ENCODE measurements around the gene EWSR1. TPM values are rescaled to one million over a fixed set of nuclear protein-coding genes. Genes with fewer than 3 reads are reported as not detected.

EWSR1 gene
- polyA plus RNA-seq, 1 donor from 2014 or later, result 277 TPM

DNA sequence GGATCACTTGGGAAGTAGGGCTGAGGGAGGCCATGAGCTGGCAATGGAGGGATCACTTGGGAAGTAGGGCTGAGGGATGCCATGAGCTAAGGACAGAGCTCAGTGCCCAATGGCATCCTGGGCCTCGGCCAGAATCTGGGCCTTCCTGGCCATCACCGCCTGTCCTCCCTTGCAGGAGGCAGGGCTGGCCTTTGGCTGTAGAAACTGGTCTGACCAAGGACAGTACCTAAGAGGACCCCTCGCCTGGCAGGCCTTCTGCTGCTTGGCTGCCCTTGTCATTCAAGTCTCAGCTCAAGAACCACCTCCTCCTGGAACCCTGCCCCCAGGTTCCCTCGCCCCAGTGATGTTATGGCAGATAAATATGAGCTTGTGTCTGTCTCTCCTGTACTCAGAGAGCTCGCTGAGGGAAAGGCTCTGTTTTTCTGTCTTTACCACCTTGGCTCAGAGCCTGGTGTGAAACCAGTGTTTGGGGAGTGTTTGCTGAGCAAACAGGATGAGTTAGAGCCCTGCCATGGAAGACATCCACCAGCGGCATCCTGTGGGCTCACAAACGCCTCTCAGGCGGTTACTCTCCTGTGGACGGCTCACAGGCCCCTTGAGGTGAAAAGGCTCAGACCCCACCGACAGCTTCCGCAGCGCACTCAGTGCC is 66.8 kb downstream of the EWSR1 start:
- Histone ChIP-seq H3K4me3 (ENCODE audit: low read length) (no peak overlapping the region), H3K9ac (ENCODE audit: low read length) (no peak overlapping the region), H3K27me3 (ENCODE audit: insufficient read depth, low read depth, low read length) (no peaks in the 10 kb centered on the region), H3K4me2 (ENCODE audit: low read length) (no peak overlapping the region), H2AFZ (ENCODE audit: low read depth, low read length) (no peak overlapping the region), H3K27ac (ENCODE audit: low read length) (no peak overlapping the region), H3K9me2 (ENCODE audit: insufficient read depth, low read length) (no peaks in the 10 kb centered on the region), H4K20me1 (ENCODE audit: insufficient read depth) (no peaks in the 10 kb centered on the region), H3K9me3 (ENCODE audit: low read length) (no peaks in the 10 kb centered on the region), H3K79me2 (replicated peaks; ENCODE audit: insufficient read depth, low read length) (no peaks in the 10 kb centered on the region), H3K36me3 (ENCODE audit: insufficient read depth, low read length) (no peaks in the 10 kb centered on the region), H3F3A (ENCODE audit: insufficient read depth, low read length, poor library complexity, severe bottlenecking) (no peaks in the 10 kb centered on the region)
- TF ChIP-seq MXI1 (conservative IDR thresholded peaks at IDR 0.05; ENCODE audit: poor library complexity, severe bottlenecking) (no peak), EZH2 (IDR thresholded peaks at IDR 0.05; ENCODE audit: borderline replicate concordance, insufficient read depth, low read length, poor library complexity, severe bottlenecking) (no peak), SMC3 (conservative IDR thresholded peaks at IDR 0.05; ENCODE audit: poor library complexity) (no peak), EP300 (conservative IDR thresholded peaks at IDR 0.05; ENCODE audit: poor library complexity, severe bottlenecking) (no peak), POLR2AphosphoS5 (IDR thresholded peaks at IDR 0.05) (no peak), RAD21 (conservative IDR thresholded peaks at IDR 0.05) (no peak), TAF1 (IDR thresholded peaks at IDR 0.05; ENCODE audit: low read depth) (no peak)
- TF ChIP-seq, protein P1, sequence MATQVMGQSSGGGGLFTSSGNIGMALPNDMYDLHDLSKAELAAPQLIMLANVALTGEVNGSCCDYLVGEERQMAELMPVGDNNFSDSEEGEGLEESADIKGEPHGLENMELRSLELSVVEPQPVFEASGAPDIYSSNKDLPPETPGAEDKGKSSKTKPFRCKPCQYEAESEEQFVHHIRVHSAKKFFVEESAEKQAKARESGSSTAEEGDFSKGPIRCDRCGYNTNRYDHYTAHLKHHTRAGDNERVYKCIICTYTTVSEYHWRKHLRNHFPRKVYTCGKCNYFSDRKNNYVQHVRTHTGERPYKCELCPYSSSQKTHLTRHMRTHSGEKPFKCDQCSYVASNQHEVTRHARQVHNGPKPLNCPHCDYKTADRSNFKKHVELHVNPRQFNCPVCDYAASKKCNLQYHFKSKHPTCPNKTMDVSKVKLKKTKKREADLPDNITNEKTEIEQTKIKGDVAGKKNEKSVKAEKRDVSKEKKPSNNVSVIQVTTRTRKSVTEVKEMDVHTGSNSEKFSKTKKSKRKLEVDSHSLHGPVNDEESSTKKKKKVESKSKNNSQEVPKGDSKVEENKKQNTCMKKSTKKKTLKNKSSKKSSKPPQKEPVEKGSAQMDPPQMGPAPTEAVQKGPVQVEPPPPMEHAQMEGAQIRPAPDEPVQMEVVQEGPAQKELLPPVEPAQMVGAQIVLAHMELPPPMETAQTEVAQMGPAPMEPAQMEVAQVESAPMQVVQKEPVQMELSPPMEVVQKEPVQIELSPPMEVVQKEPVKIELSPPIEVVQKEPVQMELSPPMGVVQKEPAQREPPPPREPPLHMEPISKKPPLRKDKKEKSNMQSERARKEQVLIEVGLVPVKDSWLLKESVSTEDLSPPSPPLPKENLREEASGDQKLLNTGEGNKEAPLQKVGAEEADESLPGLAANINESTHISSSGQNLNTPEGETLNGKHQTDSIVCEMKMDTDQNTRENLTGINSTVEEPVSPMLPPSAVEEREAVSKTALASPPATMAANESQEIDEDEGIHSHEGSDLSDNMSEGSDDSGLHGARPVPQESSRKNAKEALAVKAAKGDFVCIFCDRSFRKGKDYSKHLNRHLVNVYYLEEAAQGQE (IDR thresholded peaks at IDR 0.05; ENCODE audit: borderline replicate concordance), result no peak
- TF ChIP-seq, protein P2, sequence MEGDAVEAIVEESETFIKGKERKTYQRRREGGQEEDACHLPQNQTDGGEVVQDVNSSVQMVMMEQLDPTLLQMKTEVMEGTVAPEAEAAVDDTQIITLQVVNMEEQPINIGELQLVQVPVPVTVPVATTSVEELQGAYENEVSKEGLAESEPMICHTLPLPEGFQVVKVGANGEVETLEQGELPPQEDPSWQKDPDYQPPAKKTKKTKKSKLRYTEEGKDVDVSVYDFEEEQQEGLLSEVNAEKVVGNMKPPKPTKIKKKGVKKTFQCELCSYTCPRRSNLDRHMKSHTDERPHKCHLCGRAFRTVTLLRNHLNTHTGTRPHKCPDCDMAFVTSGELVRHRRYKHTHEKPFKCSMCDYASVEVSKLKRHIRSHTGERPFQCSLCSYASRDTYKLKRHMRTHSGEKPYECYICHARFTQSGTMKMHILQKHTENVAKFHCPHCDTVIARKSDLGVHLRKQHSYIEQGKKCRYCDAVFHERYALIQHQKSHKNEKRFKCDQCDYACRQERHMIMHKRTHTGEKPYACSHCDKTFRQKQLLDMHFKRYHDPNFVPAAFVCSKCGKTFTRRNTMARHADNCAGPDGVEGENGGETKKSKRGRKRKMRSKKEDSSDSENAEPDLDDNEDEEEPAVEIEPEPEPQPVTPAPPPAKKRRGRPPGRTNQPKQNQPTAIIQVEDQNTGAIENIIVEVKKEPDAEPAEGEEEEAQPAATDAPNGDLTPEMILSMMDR (IDR thresholded peaks at IDR 0.05; ENCODE audit: poor library complexity, severe bottlenecking), result no peak

DNA sequence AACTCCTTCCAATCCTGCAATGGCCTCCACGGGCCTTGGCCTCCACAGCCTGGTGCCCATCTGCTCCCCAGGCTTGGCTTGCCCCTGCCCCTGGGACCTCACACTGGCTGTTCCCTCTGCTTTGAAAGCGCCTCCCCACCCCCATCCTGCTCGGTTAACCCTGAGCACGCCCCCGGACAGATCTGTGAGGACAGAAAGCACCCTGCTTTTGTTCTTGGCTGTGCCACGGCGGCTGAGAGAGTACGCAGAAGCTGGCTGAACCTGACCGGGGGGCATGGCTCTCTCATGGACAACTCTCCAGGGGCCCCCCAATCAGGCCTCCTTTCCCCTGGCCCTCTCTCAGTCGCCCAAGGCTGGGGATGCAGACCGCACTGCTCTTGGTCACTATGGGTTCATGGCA is 67.6 kb downstream of the EWSR1 start:
- Histone ChIP-seq H3K9me3 (ENCODE audit: low read length) (no peaks in the 10 kb centered on the region), H3K27ac (ENCODE audit: low read length) (no peak overlapping the region), H3K4me2 (ENCODE audit: low read length) (no peak overlapping the region), H3K4me3 (ENCODE audit: low read length) (no peak overlapping the region), H2AFZ (ENCODE audit: low read depth, low read length) (no peak overlapping the region), H3K9me2 (ENCODE audit: insufficient read depth, low read length) (no peaks in the 10 kb centered on the region), H3F3A (ENCODE audit: insufficient read depth, low read length, poor library complexity, severe bottlenecking) (no peaks in the 10 kb centered on the region), H3K27me3 (ENCODE audit: insufficient read depth, low read depth, low read length) (no peaks in the 10 kb centered on the region), H3K36me3 (ENCODE audit: insufficient read depth, low read length) (no peaks in the 10 kb centered on the region), H3K9ac (ENCODE audit: low read length) (no peak overlapping the region), H3K79me2 (replicated peaks; ENCODE audit: insufficient read depth, low read length) (no peaks in the 10 kb centered on the region), H4K20me1 (ENCODE audit: insufficient read depth) (no peaks in the 10 kb centered on the region)
- TF ChIP-seq SMC3 (conservative IDR thresholded peaks at IDR 0.05; ENCODE audit: poor library complexity), result no peak
- no peak for TF ChIP-seq POLR2AphosphoS5 (IDR thresholded peaks at IDR 0.05)
- TF ChIP-seq RAD21 (conservative IDR thresholded peaks at IDR 0.05), result no peak
- TF ChIP-seq, protein P2 (IDR thresholded peaks at IDR 0.05; ENCODE audit: poor library complexity, severe bottlenecking), result no peak
- TF ChIP-seq TAF1 (IDR thresholded peaks at IDR 0.05; ENCODE audit: low read depth), result no peak
- TF ChIP-seq EP300 (conservative IDR thresholded peaks at IDR 0.05; ENCODE audit: poor library complexity, severe bottlenecking), result no peak
- TF ChIP-seq MXI1 (conservative IDR thresholded peaks at IDR 0.05; ENCODE audit: poor library complexity, severe bottlenecking), result no peak
- no peak for TF ChIP-seq EZH2 (IDR thresholded peaks at IDR 0.05; ENCODE audit: borderline replicate concordance, insufficient read depth, low read length, poor library complexity, severe bottlenecking)

Measured in neural cell (in vitro differentiated cells).